Neural progenitor cell (in vitro differentiated cells): ENCODE results near the gene ZNF148. TPM values are rescaled to one million over a fixed set of nuclear protein-coding genes. Genes with fewer than 3 reads are reported as not detected.
"Not testable (repeated sequence)": the region's sequence is repeated elsewhere in the genome, so short reads cannot be mapped to it uniquely, and the experiment has no call there.

ENCODE experiments used
- DNase-seq: peaks from one replicate; pipeline ENCODE4 v3.0.0-alpha.2; 2016; ENCODE audit warnings: low spot score
- H2AFZ ChIP-seq: fragments of 200-600 bp; sonication (generic); replicated peaks from 2 replicates; pipeline ENCODE4 v1.6.1; 2016; ENCODE audit warnings: antibody characterized with exemption
- H3F3A ChIP-seq: fragments of 200-600 bp; sonication (generic); 2 replicates; pipeline ENCODE4 v1.6.1; 2016; ENCODE audit warnings: antibody characterized with exemption, low read depth
- H3K27ac ChIP-seq: fragments of 200-600 bp; sonication (generic); 2 replicates; pipeline ENCODE4 v1.5.1; 2016; ENCODE audit warnings: mild to moderate bottlenecking
- H3K27me3 ChIP-seq: fragments of 200-600 bp; sonication (generic); 2 replicates; pipeline ENCODE4 v1.6.1; 2016; ENCODE audit warnings: mild to moderate bottlenecking, moderate library complexity
- H3K36me3 ChIP-seq: fragments of 200-600 bp; sonication (generic); 2 replicates; pipeline ENCODE4 v1.5.1; 2016
- H3K4me1 ChIP-seq: fragments of 200-600 bp; sonication (generic); 2 replicates; pipeline ENCODE4 v1.6.1; 2016; ENCODE audit warnings: mixed run types
- H3K4me2 ChIP-seq: fragments of 200-600 bp; sonication (generic); 2 replicates; pipeline ENCODE4 v1.6.1; 2016
- H3K4me3 ChIP-seq: fragments of 200-600 bp; sonication (generic); 2 replicates; pipeline ENCODE4 v1.5.1; 2016
- H3K79me2 ChIP-seq: fragments of 200-600 bp; sonication (generic); 2 replicates; pipeline ENCODE4 v1.6.1; 2016; ENCODE audit warnings: low read depth
- H3K9ac ChIP-seq: fragments of 200-600 bp; sonication (generic); 2 replicates; pipeline ENCODE4 v1.6.1; 2016
- H3K9me3 ChIP-seq: fragments of 200-600 bp; sonication (generic); 2 replicates; pipeline ENCODE4 v1.5.1; 2016; ENCODE audit warnings: low read depth
- H4K20me1 ChIP-seq: fragments of 200-600 bp; sonication (generic); 2 replicates; pipeline ENCODE4 v1.6.1; 2016; ENCODE audit warnings: low read depth
- H3K27ac Mint-ChIP-seq: 3 replicates; pipeline ENCODE4 v1.8.0; 2021; ENCODE audit warnings: mixed read lengths
- H3K27me3 Mint-ChIP-seq: 2 replicates; pipeline ENCODE4 v1.8.0; 2022; ENCODE audit warnings: low read depth, mild to moderate bottlenecking, inconsistent platforms, moderate library complexity, mixed read lengths; ENCODE audit not compliant: insufficient read depth
- H3K36me3 Mint-ChIP-seq: 3 replicates; pipeline ENCODE4 v1.8.0; 2021; ENCODE audit warnings: mixed read lengths
- H3K4me1 Mint-ChIP-seq: 3 replicates; pipeline ENCODE4 v1.8.0; 2021; ENCODE audit warnings: mixed read lengths
- H3K4me3 Mint-ChIP-seq: 3 replicates; pipeline ENCODE4 v1.8.0; 2021; ENCODE audit warnings: mild to moderate bottlenecking, moderate library complexity, mixed read lengths
- H3K9me3 Mint-ChIP-seq: 3 replicates; pipeline ENCODE4 v1.8.0; 2020; ENCODE audit warnings: mixed read lengths
- CTCF ChIP-seq: fragments of 200-600 bp; sonication (generic); IDR thresholded peaks from 2 replicates; pipeline ENCODE4 v1.5.1; 2017; ENCODE audit warnings: antibody characterized with exemption, mild to moderate bottlenecking
- EZH2 ChIP-seq: fragments of 200-600 bp; sonication (generic); IDR thresholded peaks from 2 replicates; pipeline ENCODE4 v1.6.1; 2017; ENCODE audit warnings: antibody characterized with exemption, mild to moderate bottlenecking, moderate library complexity
- EZH2phosphoT487 ChIP-seq: fragments of 200-600 bp; sonication (generic); IDR thresholded peaks from 2 replicates; pipeline ENCODE4 v1.6.1; 2017; ENCODE audit warnings: antibody characterized with exemption
- total RNA-seq: library from RNA; depleted of rRNA; stranded (reverse); fragments of >200 nt; gene quantifications from 2 replicates; pipeline ENCODE4 v1.2.3, GENCODE V29; 2015; ENCODE audit warnings: low replicate concordance

Gene ZNF148
- total RNA-seq, 1 donor from 2014 or later, result 37.1 TPM

- Histone ChIP-seq H3K9ac (no peak overlapping the region), H3K4me1 (no peaks in the 10 kb centered on the region), H3K36me3 (no peaks in the 10 kb centered on the region), H3K27me3 (no peaks in the 10 kb centered on the region), H4K20me1 (no peaks in the 10 kb centered on the region), H2AFZ (no peak overlapping the region), H3K4me3 (no peak overlapping the region), H3K9me3 (no peaks in the 10 kb centered on the region), H3K27ac (no peak overlapping the region), H3K79me2 (no peaks in the 10 kb centered on the region), H3K4me2 (no peak overlapping the region), H3F3A (no peaks in the 10 kb centered on the region)
- Mint-ChIP-seq H3K27ac (no peak overlapping the region), H3K36me3 (no peaks in the 10 kb centered on the region), H3K9me3 (no peaks in the 10 kb centered on the region), H3K27me3 (peaks cover 5% of the 10 kb centered on the region), H3K4me3 (no peak overlapping the region), H3K4me1 (peaks cover 4% of the 10 kb centered on the region)
- DNase-seq, result no peak
- TF ChIP-seq EZH2 (no peak), EZH2phosphoT487 (no peak), CTCF (no peak)
Observed at GRCh38 chr3:125414669-125415068, 39.5 kb upstream of the ZNF148 start.

GRCh38 chr3:125410922-125411321 is 35.8 kb upstream of the ZNF148 start:
- no peak for DNase-seq
- H3K9me3 ChIP-seq, result no peaks in the 10 kb centered on the region
- H3F3A ChIP-seq, result no peaks in the 10 kb centered on the region
- no peaks in the 10 kb centered on the region for H3K9me3 Mint-ChIP-seq
- H3K4me2 ChIP-seq, result no peak overlapping the region
- no peak overlapping the region for H3K27ac ChIP-seq
- H3K4me1 Mint-ChIP-seq, result peaks cover 4% of the 10 kb centered on the region
- H3K79me2 ChIP-seq, result no peaks in the 10 kb centered on the region
- H3K27ac Mint-ChIP-seq, result no peak overlapping the region
- no peaks in the 10 kb centered on the region for H4K20me1 ChIP-seq
- no peak overlapping the region for H3K4me3 Mint-ChIP-seq
- TF ChIP-seq EZH2, result no peak
- no peak for TF ChIP-seq EZH2phosphoT487
- TF ChIP-seq CTCF, result no peak
- no peak overlapping the region for H2AFZ ChIP-seq
- H3K9ac ChIP-seq, result no peak overlapping the region
- no peak overlapping the region for H3K4me3 ChIP-seq
- H3K27me3 ChIP-seq, result no peaks in the 10 kb centered on the region
- H3K36me3 Mint-ChIP-seq, result no peaks in the 10 kb centered on the region
- H3K4me1 ChIP-seq, result no peaks in the 10 kb centered on the region
- H3K27me3 Mint-ChIP-seq, result peaks cover 6% of the 10 kb centered on the region
- no peaks in the 10 kb centered on the region for H3K36me3 ChIP-seq

DNA sequence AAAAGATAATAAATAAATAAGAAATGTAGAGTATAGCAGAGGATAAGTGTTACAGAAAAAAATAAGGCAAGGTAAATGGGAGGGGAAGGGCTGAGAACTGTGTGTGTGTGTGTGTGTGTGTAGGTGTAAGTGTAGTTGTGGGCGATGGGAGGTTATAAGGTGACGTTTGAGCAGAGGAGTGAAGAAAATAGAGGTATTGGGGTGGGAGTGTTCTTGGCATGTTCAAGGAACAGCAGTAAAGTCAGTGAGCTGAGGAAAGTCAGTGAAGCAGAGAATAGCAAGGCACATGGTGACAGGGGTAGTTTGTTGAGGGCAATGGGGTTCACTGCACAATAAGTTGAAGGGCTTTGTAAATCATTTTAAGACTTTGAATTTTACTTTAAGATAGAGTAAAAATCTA is 30.9 kb upstream of the ZNF148 start:
- Histone ChIP-seq H3K9me3 (no peaks in the 10 kb centered on the region), H3K9ac (no peak overlapping the region), H4K20me1 (no peaks in the 10 kb centered on the region), H3K79me2 (no peaks in the 10 kb centered on the region), H3K36me3 (no peaks in the 10 kb centered on the region), H3K4me2 (no peak overlapping the region), H3F3A (no peaks in the 10 kb centered on the region), H3K4me3 (no peak overlapping the region), H2AFZ (no peak overlapping the region), H3K27me3 (no peaks in the 10 kb centered on the region), H3K4me1 (peaks cover 2% of the 10 kb centered on the region), H3K27ac (no peak overlapping the region)
- no peak overlapping the region for H3K4me3 Mint-ChIP-seq
- H3K4me1 Mint-ChIP-seq, result peaks cover 10% of the 10 kb centered on the region
- peaks cover 3% of the 10 kb centered on the region for H3K9me3 Mint-ChIP-seq
- DNase-seq, result no peak
- H3K27me3 Mint-ChIP-seq, result peaks cover 6% of the 10 kb centered on the region
- H3K36me3 Mint-ChIP-seq, result no peaks in the 10 kb centered on the region
- H3K27ac Mint-ChIP-seq, result no peak overlapping the region
- TF ChIP-seq CTCF (no peak), EZH2phosphoT487 (no peak), EZH2 (no peak)

DNA sequence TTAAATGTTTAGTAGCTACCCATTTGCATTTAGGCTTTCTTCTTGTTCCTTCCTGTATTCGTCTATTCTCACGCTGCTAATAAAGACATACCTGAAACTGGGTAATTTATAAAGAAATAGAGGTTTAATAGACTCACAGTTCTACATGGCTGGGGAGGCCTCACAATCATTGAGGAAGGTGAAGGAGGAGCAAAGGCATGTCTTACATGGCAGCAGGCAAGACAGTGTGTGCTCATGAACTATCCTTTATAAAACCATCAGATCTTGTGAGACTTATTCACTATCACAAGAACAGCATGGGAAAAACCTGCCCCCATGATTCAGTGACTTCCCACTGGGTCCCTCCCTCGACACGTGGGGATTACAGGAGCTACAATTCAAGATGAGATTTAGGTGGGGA is 30.4 kb upstream of the ZNF148 start:
- not testable (repeated sequence) for H3K9me3 Mint-ChIP-seq
- peaks cover 15% of the 10 kb centered on the region for H3K4me1 Mint-ChIP-seq

More for the DNA sequence above, 30.4 kb upstream of the ZNF148 start:
- not testable (repeated sequence) for H3F3A ChIP-seq, H3K27me3 ChIP-seq, H3K27ac ChIP-seq, H3K36me3 Mint-ChIP-seq, H3K27ac Mint-ChIP-seq, H3K36me3 ChIP-seq, H3K4me2 ChIP-seq, H3K4me3 ChIP-seq, H2AFZ ChIP-seq, H3K9me3 ChIP-seq, H3K4me3 Mint-ChIP-seq, H3K79me2 ChIP-seq, H4K20me1 ChIP-seq, DNase-seq, H3K27me3 Mint-ChIP-seq, H3K9ac ChIP-seq, H3K4me1 ChIP-seq
